KG1 (cell line): ENCODE measurements around the gene CD248.
"Not testable (repeated sequence)": the region's sequence is repeated elsewhere in the genome, so short reads cannot be mapped to it uniquely, and the experiment has no call there.

Experiments
- DNase-seq: peaks from one replicate; lab custom pipeline; 2025; lab: John Stamatoyannopoulos, UW

CD248 gene, protein sequence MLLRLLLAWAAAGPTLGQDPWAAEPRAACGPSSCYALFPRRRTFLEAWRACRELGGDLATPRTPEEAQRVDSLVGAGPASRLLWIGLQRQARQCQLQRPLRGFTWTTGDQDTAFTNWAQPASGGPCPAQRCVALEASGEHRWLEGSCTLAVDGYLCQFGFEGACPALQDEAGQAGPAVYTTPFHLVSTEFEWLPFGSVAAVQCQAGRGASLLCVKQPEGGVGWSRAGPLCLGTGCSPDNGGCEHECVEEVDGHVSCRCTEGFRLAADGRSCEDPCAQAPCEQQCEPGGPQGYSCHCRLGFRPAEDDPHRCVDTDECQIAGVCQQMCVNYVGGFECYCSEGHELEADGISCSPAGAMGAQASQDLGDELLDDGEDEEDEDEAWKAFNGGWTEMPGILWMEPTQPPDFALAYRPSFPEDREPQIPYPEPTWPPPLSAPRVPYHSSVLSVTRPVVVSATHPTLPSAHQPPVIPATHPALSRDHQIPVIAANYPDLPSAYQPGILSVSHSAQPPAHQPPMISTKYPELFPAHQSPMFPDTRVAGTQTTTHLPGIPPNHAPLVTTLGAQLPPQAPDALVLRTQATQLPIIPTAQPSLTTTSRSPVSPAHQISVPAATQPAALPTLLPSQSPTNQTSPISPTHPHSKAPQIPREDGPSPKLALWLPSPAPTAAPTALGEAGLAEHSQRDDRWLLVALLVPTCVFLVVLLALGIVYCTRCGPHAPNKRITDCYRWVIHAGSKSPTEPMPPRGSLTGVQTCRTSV

GRCh38 chr11:66316849-66317251, at the start of gene CD248:
TSS of gene CD248 (minus strand) at chr11:66317044. CDS start at chr11:66317027, 17 bp downstream.
- DNase-seq, result no peak

DNA sequence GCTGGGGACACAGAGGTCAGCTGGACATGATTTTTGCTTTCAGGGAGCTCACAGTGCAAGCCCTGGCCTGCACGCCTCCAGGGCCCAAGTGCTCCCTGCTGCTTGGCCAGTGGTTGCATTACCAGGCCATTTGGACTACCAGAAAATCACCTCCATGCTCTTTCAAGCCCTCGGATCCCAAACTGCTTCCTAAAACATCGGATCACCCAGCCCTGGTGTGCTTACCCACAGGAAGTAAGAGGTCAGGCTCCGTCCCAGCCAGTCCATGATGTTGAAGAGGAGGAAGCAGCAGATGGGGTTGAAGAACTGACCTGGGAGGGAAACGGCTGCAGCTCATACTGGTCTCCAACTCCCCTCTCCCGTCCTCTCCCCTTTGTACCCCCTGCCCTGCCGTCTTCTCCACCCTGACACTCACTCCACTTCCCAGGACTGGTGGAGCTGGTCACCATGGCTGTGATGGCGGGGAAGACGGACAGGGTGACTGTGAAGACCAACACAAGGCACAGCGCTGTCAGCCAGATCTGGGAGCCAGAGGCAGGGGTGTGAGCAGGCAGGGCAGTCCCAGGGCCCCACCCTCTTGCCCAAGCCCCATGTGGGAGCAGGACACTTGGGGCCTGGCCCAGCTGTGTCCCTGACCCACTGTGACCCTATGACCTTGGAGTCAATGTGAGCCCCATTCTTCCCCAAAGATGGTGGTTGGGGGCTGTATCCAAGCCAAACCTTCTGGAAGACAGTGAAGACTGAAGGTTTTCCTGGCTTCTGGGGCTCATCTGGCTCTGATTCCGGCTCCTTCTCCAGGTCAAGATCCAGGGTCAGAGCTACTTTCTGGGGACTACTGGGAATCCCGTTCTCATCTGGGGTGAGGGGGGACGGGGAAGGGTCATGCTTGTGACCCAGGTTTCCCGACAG, 49.1 kb upstream of the CD248 start:
- no peak for DNase-seq

DNA sequence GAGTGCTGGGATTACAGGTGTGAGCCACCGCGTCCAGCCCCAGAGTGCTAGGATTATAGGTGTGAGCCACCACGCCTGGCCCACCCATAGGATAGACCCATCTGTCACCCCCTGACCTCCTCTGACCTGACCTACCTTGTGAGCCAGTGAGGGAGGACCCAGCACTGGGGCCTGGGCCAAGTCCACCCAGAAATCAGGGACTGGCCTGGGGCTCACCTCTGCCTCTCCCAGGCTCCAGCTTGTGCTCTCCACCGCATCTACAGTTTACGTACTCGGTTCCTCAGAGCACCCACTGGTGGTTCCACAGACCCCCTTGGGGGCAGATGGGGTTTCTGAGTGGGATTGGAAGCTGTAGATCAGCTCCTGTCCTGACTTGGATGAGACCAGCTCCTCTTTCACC, 48.3 kb upstream of the CD248 start:
- DNase-seq, result no peak

DNA sequence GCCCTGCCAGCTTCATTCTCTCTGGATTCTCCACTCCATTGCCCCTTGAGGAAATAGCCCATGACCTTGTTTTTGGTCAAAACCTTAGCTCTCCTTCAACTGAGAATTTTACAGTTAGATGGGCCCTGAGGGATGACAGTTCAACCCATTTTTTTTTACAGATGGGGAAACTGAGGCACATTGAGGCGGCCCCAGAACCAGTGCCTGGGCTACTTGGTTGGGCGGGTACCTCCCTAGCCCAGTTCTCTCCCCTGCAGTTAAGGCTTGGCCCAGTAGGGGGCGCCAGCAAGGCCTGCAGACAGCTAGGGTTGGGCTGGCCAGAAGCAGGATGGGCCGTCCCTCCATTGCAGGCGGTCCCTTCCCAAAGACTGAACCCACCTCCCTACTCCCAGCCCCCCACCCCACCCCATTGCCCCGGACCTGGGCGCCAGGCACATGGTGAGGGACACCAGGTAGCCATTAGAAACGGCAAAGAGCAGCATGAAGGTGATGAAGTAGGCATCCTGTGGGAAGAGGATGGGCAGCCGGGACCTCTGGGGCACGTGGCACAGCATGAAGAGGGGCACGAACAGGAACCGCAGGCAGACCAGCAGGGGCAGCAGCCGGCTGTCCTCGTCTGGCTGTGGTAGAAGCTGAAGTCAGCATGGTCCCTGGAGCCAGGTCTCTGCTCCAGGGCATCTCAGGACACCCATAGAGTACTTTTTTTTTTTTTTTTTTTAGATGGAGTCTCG, 47.1 kb upstream of the CD248 start:
- DNase-seq, result no peak

DNA sequence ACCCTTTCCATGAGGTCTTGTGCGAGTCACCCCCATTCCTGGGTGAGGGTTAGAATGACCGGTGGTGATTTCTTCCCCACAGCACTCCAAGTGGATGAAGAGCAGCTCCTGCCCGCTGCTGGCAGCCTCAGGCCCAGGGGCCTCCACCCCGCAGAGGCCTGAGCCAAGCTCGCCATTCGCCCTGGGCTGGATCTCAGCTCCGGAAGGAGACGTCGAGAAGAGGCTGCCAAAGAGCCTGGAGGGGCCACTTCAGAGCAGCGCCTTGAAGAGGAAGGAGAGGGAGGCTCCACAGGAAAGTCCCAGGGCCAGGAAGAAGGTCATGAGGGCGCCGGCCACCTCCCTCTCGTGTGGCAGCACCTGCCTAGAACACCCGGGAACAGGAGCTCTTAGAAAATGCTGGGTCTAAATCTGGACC, 46.4 kb upstream of the CD248 start:
- no peak for DNase-seq

DNA sequence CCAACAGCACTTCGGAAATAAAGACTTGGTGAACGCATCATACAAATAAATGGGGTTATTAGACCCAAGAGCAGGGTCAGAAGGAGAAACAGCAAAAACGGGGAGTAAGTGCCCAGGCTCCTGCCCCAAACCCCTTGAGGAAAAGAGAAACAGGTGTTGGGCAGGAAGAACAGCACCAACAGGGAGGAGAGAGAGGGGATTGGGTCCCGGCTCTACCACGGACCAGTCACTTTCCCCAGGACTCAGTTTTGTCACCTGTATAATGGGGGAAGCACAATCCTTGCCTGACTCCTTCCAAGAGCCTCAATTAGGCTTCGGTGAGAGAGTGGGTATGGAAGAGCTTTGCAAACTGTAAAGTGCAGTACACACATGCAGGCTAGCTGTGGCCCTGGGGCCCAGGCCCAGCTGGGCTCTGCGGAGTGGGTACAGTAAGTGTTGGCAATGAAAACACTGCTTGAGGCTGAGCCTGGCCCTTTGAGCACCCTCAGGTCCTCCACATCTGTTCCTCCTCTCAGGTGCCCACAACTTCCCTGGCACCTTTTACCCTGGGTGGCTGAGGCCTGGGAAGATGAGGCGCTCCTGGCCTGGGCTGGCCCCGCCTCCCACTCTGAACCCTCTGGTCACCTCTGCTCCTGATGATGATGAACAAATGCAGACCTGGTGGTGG, 45.8 kb upstream of the CD248 start:
- no peak for DNase-seq

- DNase-seq, result no peak
These were observed 44.7 kb upstream of the CD248 start for GRCh38 chr11:66361502-66361941.

DNA sequence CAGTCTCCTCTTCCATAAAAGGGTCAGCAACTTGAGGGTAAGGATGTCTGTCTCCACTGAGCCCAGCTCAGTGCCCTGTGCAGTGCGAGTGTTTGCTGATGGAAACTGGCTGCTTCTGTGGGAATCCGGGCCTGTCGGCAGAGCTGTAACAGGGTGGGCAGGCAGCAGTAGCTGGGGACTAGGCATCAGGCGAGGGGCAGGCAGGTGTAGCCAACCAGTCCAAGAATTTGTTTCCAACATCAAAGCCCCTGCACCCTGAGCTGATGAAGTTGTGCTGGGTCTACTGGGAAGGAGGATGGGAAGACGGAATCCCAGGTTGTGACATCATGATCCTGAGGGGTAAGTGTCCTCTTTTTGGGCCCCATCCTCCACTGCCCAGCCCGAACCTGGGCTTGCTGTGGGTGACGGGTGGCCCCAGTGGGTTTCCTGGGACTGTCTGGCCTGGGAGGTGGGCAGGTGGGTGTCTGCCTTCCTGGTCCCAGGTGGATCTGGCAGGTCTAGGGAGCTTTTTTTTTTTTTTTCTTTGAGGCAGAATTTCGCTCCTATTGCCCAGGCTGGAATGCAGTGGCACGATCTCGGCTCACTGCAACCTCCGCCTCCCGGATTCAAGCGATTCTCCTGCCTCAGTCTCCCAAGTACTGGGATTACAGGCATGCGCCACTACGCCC, 43.7 kb upstream of the CD248 start:
- no peak for DNase-seq

DNA sequence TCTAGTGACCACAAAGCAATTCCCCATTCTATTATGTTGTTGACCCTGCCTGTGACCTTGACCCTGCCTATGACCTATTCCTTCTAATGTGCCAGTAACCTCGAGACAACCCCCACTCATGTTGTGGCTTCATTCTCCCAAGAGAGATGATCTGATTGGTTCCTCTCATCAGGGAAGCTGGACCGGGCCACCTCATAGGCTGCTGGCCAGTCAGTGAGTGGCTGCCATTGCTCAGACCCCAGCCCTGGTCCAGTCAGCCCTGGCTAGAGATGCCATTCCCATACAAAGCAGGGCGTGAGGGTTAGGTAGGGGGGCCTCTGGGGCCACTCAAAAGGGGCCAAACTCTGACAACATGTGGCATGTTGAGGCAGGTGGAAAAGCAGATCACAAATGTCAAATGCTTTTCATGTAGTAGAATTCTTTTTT, 42.8 kb upstream of the CD248 start:
- DNase-seq, result no peak

GRCh38 chr11:66350560-66351235, 33.9 kb upstream of the CD248 start:
- DNase-seq, result not testable (repeated sequence)

- no peak for DNase-seq
These were observed 32.2 kb upstream of the CD248 start for GRCh38 chr11:66349084-66349386.

DNA sequence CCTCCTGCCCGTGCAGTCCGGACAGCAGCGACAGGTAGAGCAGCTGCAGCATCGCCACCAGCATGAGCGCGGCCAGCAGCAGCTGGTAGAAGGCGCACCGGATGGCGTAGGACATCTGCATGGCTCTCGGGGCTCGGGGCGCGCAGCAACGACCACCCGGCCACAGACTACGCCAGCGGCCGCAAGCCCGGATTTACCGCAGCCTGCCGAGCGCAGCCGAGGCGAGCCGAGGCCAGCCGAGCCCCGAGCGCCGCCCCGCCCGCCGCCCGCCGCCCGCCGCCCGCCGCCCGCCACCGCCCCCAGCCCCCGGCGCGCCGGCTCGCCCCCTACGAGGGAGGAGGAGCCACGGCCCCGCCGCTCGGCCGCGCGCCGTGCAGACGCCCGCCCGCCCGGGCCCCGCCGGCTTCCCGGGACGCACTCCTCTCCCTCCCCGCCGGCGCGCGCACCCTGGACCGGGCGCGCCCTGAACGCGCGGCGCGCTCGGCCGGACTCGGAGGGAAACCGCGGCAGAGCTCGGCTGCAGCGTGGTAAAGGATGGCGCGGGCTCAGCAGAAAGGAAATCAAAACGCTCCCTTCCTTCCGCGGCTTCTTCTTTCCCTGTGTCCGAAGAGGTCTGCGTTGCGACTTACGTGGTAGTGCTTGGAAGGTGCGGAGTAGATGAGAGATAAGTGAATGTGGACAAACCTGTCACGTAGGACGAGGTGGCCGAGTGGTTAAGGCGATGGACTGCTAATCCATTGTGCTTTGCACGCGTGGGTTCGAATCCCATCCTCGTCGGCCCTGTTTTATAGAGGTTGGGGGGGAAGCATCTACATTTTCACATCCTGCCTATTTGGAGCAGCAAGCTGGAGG, 30.8 kb upstream of the CD248 start, which contains the start of gene B4GAT1:
TSS of gene B4GAT1 (minus strand) at position 205 of the 852 bp plus-strand sequence. CDS start at position 121, 84 bp downstream.
- DNase-seq, result peak; percentile 91

GRCh38 chr11:66346476-66347424, 29.9 kb upstream of the CD248 start:
- no peak for DNase-seq

GRCh38 chr11:66345316-66345649, 28.4 kb upstream of the CD248 start:
- no peak for DNase-seq

GRCh38 chr11:66344550-66345315, 27.9 kb upstream of the CD248 start, which contains the start of gene BRMS1:
TSS of gene BRMS1 (minus strand) at chr11:66345104. CDS start at chr11:66342234, 2,870 bp downstream.
- DNase-seq, result peak; percentile 95

- DNase-seq, result no peak
These were observed 26.3 kb upstream of the CD248 start for GRCh38 chr11:66343176-66343575.
